Measurements from ENCODE around the gene MAPK9.

DNA sequence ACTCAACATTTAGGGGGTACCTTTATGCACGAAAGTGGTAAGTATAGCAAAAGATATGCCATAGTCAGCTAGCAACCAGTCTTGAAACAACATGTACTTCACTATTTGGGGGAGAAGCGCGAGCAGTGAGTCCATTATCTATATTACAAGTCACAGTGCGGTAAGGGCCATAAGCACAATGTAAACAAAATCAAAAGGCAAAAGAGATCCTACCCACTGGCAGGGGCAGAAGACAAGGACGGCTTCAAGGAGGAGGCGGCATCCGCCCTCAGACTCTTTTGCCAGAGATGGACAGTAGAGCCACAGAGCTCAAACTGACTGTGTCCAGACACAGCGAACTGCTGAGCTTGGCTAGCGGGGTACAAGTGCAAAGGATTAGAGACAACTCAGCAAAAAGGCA, 9.6 kb downstream of the MAPK9 start:
- TF ChIP-seq CTCF (IDR thresholded peaks at IDR 0.05) = no peak
- TF ChIP-seq, protein P1, sequence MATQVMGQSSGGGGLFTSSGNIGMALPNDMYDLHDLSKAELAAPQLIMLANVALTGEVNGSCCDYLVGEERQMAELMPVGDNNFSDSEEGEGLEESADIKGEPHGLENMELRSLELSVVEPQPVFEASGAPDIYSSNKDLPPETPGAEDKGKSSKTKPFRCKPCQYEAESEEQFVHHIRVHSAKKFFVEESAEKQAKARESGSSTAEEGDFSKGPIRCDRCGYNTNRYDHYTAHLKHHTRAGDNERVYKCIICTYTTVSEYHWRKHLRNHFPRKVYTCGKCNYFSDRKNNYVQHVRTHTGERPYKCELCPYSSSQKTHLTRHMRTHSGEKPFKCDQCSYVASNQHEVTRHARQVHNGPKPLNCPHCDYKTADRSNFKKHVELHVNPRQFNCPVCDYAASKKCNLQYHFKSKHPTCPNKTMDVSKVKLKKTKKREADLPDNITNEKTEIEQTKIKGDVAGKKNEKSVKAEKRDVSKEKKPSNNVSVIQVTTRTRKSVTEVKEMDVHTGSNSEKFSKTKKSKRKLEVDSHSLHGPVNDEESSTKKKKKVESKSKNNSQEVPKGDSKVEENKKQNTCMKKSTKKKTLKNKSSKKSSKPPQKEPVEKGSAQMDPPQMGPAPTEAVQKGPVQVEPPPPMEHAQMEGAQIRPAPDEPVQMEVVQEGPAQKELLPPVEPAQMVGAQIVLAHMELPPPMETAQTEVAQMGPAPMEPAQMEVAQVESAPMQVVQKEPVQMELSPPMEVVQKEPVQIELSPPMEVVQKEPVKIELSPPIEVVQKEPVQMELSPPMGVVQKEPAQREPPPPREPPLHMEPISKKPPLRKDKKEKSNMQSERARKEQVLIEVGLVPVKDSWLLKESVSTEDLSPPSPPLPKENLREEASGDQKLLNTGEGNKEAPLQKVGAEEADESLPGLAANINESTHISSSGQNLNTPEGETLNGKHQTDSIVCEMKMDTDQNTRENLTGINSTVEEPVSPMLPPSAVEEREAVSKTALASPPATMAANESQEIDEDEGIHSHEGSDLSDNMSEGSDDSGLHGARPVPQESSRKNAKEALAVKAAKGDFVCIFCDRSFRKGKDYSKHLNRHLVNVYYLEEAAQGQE (IDR thresholded peaks at IDR 0.05; ENCODE audit: insufficient read depth in 1 of 2, low read depth in 2 of 2, low read length in 1 of 2) = no peak

All from Panc1 (cell line).